ENCODE results near the gene ASPM.
A peak's percentile ranks its signal among the peaks of the same experiment; 100 is the strongest.

The ASPM gene, protein sequence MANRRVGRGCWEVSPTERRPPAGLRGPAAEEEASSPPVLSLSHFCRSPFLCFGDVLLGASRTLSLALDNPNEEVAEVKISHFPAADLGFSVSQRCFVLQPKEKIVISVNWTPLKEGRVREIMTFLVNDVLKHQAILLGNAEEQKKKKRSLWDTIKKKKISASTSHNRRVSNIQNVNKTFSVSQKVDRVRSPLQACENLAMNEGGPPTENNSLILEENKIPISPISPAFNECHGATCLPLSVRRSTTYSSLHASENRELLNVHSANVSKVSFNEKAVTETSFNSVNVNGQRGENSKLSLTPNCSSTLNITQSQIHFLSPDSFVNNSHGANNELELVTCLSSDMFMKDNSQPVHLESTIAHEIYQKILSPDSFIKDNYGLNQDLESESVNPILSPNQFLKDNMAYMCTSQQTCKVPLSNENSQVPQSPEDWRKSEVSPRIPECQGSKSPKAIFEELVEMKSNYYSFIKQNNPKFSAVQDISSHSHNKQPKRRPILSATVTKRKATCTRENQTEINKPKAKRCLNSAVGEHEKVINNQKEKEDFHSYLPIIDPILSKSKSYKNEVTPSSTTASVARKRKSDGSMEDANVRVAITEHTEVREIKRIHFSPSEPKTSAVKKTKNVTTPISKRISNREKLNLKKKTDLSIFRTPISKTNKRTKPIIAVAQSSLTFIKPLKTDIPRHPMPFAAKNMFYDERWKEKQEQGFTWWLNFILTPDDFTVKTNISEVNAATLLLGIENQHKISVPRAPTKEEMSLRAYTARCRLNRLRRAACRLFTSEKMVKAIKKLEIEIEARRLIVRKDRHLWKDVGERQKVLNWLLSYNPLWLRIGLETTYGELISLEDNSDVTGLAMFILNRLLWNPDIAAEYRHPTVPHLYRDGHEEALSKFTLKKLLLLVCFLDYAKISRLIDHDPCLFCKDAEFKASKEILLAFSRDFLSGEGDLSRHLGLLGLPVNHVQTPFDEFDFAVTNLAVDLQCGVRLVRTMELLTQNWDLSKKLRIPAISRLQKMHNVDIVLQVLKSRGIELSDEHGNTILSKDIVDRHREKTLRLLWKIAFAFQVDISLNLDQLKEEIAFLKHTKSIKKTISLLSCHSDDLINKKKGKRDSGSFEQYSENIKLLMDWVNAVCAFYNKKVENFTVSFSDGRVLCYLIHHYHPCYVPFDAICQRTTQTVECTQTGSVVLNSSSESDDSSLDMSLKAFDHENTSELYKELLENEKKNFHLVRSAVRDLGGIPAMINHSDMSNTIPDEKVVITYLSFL (N-terminal part only)

GRCh38 chr1:197146101-197147095 lies at the start of gene ASPM:
ASPM (minus strand) TSS chr1:197146669; CDS start chr1:197146437, 232 bp downstream.
- DNase-seq (ENCODE audit: low read depth) = peak; percentile 92

DNA sequence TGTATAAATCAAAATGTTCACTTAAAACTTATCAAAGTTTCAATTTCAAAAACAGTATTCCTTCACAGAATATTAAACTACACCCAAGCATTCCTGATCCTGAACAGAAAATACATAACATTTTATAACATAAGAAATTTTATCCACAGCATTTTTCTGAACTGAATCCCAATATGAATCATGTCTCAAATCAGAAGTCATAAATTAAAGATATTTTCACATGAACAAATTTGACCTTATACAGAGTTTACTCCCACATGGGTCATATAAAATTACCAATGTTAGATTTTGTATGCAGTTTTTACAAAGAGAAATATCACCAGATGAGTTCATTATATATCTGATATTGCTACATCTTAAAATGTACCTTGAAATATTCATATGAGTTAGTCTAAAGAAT lies 48.6 kb upstream of the ASPM start:
- no peak for DNase-seq (ENCODE audit: low read depth)

- DNase-seq (ENCODE audit: low read depth) = no peak
Observed at GRCh38 chr1:197184190-197184589, 37.7 kb upstream of the ASPM start.

- no peak for DNase-seq (ENCODE audit: low read depth)
Observed at GRCh38 chr1:197183195-197183748, 36.8 kb upstream of the ASPM start.

GRCh38 chr1:197182716-197183115 lies 36.2 kb upstream of the ASPM start:
- no peak for DNase-seq (ENCODE audit: low read depth)

DNA sequence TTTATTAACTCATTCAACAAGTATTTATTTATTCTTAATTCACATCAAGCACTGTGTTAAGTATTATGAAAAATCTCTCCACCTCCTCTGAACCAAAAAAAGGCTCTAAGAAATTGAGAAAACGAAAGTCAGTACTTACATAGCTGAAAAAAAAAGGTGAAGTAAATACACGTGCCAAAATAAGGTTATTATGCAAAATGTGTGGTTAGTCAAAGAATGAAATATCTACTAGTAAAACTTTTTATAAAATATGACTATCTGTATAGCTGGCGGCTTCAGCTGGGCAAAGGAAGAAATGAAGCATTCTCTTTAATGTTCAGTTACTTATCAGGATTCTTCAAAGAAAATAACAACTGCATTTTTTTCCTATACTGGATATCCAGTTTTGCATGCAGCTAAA lies 35.5 kb upstream of the ASPM start:
- no peak for DNase-seq (ENCODE audit: low read depth)

GRCh38 chr1:197180252-197180878 lies 33.9 kb upstream of the ASPM start:
- DNase-seq (ENCODE audit: low read depth) = no peak

- no peak for DNase-seq (ENCODE audit: low read depth)
Observed at GRCh38 chr1:197178998-197179397, 32.5 kb upstream of the ASPM start.

GRCh38 chr1:197174818-197175217 lies 28.3 kb upstream of the ASPM start:
- no peak for DNase-seq (ENCODE audit: low read depth)

DNA sequence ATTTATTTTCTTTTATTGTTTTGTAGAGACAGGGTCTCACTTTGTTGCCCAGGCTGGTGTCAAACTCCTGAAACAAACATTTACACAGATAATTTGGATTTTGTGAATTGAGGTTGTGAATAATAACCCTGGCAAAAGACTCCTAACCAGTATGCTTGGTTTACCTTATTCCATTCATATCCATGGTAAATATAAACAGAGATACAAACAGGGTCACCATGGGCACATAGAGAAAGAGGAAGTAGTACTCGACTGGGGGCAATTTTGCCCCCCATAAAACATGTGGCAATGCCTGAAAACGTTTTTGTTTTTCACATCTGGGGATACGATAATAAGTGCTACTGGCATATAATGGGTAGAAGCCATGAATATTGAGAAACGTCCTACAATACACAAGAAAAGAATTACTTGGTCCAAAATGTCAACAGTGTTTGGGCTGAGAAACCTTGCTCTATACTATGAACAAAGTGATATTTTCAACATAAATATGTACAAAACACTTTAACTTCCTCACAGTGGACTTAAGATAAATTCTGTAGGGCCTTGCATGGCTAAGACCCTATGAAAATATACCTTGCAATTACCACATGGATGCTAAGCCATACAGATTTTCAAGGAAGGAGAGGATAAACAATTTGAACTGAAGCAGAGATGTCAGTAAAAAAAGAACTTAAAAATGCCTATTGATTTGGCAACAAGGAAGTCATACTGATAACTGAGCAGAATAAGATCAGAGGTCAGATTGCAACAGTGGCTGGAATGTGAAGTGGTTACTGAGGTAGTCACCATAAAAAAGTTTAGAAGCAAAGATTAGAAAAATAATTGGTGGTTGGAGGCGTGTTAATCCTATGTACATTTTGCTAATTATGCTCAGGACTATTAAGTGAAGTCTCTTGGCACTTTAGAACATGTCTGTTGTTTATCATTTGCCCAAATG lies 27.4 kb upstream of the ASPM start:
- DNase-seq (ENCODE audit: low read depth) = no peak

- DNase-seq (ENCODE audit: low read depth) = no peak
Observed at GRCh38 chr1:197171531-197171930, 25.1 kb upstream of the ASPM start.

- no peak for DNase-seq (ENCODE audit: low read depth)
Observed at GRCh38 chr1:197170538-197170937, 24.1 kb upstream of the ASPM start.

- DNase-seq (ENCODE audit: low read depth) = no peak
Observed at GRCh38 chr1:197159461-197159860, 13.0 kb upstream of the ASPM start.

GRCh38 chr1:197156692-197157091 lies 10.2 kb upstream of the ASPM start:
- DNase-seq (ENCODE audit: low read depth) = no peak

DNA sequence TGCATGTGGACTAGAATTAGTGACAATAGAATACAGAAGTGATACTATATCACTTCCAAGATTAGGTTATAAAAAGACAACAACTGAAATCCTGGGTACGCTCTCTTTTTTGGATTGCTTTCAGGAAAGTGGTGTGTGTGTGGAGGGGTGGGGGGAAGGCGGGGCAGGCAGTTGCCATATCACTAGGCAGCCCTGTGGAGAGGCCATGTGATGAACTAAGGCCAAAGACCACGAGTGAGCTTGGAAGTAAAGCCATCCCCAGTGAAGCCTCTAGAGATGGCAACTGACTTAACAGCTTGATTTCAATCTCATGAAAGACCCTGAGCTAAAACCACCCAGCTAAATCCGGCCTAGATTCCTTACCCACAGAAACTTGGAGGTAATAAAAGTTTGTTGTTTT lies 6.2 kb upstream of the ASPM start:
- no peak for DNase-seq (ENCODE audit: low read depth)

- no peak for DNase-seq (ENCODE audit: low read depth)
Observed at GRCh38 chr1:197151185-197151584, 4.7 kb upstream of the ASPM start.

- DNase-seq (ENCODE audit: low read depth) = no peak
Observed at GRCh38 chr1:197150336-197151005, 4.0 kb upstream of the ASPM start.

GRCh38 chr1:197149340-197149739 lies 2.9 kb upstream of the ASPM start:
- no peak for DNase-seq (ENCODE audit: low read depth)

Data from stimulated activated CD8-positive, alpha-beta memory T cell treated with anti-CD3 and anti-CD28 coated beads, Interleukin-4, amount 100 ng/mL, for 24 hours (primary cell).